Posterior vena cava (tissue), 2 donors: Measurements from ENCODE around the gene ANKRD9. TPM values are rescaled to one million over a fixed set of nuclear protein-coding genes. Genes with fewer than 3 reads are reported as not detected.
"Not testable (repeated sequence)": the region's sequence is repeated elsewhere in the genome, so short reads cannot be mapped to it uniquely, and the experiment has no call there.

Experiments used
- DNase-seq: peaks from one replicate; pipeline ENCODE4 v3.0.0-alpha.2; 2020; ENCODE audit warnings: low spot score
- intact Hi-C, 2 donors: fragments of 100-400 bp; cut with DNase I; formaldehyde crosslinking; loops; one replicate each; pipeline versions ENCODE4 v1.14.1 to v1.14.2; 2022 to 2023
- long read RNA-seq, 2 donors: library from polyadenylated mRNA; unstranded; transcript quantifications; one replicate each; pipeline ENCODE4 v2.0.0, GENCODE V29; 2020 to 2021
- total RNA-seq, 2 donors: library from RNA; stranded (reverse); fragmentation: NEBNext Ultra II Directional; extraction: Animal tissue kit (Norgen Biotek cat#: 25700); gene quantifications; one replicate each; pipeline ENCODE4 v1.2.1, GENCODE V29; 2021
- donor health status: DM: yes; HTN: yes; CAD: no.
- donor health status: DM: yes; HTN: yes; CAD: no.

The ANKRD9 gene, protein sequence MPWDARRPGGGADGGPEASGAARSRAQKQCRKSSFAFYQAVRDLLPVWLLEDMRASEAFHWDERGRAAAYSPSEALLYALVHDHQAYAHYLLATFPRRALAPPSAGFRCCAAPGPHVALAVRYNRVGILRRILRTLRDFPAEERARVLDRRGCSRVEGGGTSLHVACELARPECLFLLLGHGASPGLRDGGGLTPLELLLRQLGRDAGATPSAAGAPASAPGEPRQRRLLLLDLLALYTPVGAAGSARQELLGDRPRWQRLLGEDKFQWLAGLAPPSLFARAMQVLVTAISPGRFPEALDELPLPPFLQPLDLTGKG
- total RNA-seq, result 10 to 100 TPM; 14.0 TPM
- long read RNA-seq, donor 1, full-length matches to known transcripts, result 15 of 19 reads
- long read RNA-seq, donor 1, partial matches to known transcripts, result 0 of 19 reads
- long read RNA-seq, donor 1, other reads (novel, unspliced or antisense), result 4 of 19 reads
- long read RNA-seq, donor 2, partial matches to known transcripts, result 0 of 2 reads
- long read RNA-seq, donor 2, other reads (novel, unspliced or antisense), result 2 of 2 reads

DNA sequence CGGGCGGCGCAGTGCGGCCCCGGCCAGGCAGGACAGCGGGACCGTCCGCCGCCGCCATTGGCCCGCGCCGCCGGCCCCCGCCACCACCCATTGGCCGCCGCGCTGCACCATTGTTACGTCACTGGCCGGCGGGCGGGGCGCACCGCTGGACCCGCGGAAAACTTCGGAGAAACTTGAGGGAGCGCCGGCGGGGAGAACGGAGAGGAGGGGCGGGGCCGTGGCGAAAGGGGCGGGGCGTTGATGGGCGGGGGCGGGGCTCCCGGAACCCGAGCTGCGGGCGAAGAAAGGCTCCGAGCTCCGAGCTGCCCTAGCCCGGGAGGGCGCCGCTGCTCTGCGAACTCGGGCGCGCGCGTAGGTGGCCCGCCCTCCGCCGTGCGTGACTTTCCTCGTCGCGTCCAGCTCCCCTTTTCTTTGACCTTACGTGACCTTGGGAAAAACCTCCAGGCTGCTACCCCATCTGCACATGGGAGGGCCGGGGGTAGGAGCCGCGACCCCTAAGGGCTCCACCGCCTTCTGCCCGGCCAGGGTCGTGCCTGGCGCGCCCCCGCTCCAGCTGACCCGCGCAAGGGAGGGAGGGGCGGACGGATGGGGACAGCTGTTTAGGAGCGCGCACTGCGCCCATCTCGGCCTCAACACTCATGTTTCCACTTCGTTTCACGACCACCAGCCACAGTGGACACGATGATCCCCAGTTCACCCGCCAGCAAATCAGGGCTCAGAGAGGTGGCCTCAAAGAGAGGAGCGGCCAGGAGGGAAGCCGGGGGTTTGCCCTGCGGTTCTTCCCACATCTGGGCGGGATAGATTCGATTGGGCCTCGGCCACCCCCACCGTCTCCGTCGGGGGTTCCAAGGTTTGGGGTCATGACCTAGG lies at the start of gene ANKRD9:
Gene ANKRD9, minus strand, starts transcription at position 31 of the 870 bp plus-strand sequence. CDS start 1,887 bp downstream, outside the sequence.
- intact Hi-C loops, result loop anchor here in 1 of 2 donors (5.0 to 10.0 kb wide), 2 partner anchors 73 to 145 kb away; partner anchors contain the start of genes CINP and TECPR2
- peak; percentile 99 for DNase-seq

DNA sequence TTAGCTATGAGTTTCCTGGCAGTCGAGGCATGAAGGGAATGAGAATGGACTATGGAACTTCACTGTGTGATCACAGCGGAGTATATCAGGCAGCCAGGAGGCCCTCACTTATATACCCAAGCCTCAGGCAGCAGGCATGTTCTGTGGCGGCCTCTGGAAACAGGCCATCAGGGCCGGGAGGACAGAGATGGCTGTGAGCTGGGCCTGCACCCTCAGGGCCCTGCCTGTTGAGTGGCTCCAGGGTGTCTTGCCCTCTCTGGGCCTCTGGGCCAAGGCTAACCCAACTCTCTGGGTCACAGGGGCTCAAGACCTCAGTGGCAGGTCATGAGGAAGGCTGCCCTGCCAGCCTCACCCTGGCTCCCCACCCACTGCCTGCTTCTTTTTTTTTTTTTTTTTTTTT lies 49.0 kb upstream of the ANKRD9 start:
- intact Hi-C loops, result no loop called here
- DNase-seq, result no peak

DNA sequence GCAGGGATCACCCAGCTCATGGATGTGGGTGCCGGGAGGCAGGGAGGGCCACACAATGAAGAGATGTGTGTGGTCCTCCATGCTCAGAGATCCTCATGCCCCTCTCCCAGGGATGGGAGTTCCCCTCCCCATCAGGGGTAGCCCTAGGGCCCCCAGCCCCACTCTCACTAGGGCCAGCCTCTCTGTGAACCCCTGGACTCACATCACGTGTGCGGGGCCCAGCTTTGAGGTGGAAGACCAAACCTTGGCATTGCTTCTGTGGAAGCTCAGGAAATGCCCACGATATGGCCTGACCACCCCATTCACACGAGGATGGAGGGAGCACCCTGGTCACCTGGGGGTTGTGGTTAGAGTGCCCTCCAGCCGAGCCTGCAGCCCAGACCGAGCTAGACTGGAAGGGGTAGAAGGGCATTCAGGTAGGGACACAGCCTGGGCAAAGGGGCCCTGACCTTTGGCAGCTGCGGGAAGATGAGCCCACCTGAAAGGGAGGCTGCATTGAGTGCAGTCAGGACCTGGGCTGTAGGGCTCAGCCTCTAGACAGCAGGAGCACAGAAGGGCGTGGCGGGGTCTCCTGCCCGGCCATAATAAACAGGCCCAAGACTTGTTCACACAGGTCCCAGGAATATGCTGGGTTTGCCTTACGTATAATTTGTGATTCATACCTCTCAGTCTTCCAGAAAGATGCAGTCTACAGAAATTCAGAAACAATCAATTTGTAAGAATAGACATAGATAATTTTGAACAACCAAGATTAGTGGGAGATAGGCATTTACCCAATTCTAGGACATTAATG lies 48.1 kb upstream of the ANKRD9 start:
- no peak for DNase-seq
- intact Hi-C loops, result no loop called here

DNA sequence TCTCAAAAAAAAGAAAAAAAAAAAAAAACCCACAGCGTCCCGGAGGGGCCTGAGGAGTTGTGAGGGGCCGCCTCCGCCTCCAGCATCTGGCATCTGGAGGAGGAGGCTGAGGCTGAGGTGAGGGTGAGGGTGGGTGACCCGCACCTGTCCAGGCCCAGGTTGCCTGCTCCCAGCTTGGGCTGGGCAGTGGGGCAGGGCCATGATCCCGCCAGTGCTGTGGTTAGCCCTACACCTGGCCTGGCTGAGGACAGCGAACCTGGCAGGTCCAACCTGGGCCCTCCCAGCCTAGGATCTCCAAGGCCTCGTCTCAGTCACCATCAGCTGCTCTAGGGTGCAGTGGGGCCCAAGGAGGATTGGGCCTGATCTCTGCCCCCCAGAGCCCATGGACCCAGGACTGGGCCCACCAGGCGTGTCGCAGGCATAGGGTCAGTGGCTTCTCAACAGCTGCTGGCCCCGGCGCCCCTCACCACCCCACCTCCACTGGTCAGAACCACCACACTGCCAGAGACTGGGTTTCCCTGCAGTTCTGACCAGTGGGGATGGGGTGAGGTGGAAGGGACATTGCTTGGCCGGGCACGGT lies 46.6 kb upstream of the ANKRD9 start:
- no peak for DNase-seq
- intact Hi-C loops, result no loop called here

DNA sequence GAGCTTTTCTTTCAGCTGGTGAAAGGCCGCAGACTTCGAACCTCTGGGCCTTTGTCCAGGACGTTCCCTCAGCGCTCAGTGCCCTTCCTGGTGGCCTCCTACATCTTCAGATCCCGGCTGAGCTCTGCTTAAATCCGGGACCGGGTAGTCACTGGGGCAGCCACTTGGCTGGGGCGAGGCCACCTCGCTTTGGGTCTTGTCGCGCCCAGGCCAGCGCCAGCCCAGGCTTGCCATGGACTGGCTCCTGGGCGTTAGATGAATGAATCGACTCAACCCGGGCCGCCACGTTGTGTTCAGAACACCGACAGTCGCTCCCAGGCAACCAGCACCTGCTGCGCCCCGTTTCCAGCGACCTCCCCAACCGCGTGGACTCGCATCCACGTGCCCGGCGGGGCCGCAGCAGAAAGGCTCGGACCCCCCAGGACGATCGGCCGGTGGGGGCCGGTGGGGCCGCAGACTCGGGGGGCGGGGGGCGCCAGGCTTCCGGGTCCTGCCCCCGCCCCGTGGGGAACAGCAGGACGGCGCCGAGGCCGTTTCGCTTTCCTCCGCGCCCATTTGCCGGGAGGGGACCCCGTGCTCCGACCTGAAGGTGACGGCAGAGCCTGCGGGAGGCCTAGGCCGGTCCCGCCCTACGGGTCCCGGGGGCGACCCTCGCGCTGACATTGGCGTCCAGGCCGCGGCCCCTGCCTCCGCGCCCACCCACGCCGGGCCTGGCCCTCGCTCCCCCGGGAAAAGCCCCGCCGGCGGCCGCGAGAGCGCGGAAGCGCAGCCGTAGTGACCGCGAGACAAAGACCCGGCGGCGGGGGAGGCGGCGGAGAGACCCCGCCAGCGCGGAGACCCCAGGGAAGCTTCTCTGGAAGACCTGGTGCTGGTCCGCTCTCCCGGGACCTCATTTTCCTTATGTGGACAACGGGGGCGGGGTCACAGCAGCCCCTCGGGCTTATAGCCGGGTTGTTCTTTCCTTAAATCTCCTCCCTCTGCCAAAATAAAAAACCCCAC lies 45.5 kb upstream of the ANKRD9 start:
- intact Hi-C loops, result no loop called here
- no peak for DNase-seq

DNA sequence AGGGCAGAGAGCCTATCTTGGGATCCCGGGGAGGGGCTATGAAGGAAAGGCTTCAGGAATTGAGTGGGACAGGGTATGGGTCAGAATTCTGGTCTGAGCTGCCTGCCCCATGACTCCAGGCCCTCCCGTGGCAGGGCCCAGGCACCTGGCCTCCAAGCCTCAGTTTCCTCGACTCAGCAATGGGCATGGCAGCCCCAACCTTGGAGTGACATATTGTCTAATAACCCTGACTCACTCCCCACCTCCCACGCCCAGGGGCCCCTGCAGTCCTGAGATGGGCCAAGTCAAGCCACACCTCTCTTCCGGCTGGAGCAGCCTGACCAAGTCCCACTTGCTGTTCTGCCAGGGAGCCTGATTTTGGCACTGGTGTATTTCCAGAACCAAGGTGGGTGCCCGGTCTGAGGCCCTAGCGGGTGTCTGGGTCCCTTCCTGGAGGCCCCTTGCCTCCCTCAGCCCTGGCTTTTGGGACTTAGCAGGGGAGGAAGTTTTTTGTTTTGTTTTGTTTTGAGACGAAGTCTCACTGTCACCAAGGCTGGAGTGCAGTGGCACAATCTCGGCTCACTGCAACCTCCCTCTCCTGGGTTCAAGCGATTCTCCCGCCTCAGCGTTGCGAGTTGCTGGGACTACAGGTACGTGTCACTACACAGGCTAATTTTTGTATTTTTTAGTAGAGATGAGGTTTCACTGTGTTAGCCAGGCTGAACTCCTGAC lies 42.6 kb upstream of the ANKRD9 start:
- intact Hi-C loops, result no loop called here
- DNase-seq, result no peak

DNA sequence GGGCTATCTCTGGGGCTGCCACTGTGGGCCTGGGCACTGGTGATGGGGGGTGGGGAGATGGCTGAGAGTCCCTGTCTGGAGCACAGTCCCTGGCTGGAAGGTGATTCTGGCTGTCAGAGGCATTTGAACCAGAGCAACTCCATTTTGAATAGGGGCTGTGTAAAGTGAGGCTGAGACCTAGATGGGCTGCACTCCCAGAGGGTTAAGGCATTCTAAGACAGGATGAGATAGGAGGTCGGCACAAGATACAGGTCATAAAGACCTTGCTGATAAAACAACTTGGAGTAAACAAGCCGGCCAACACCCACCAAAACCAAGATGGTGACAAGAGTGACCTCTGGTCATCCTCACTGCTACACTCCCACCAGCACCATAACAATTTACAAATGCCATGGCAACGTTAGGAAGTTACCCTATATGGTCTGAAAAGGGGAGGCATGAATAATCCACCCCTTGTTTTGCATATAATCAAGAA lies 41.4 kb upstream of the ANKRD9 start:
- intact Hi-C loops, DNase-seq: not testable (repeated sequence)

DNA sequence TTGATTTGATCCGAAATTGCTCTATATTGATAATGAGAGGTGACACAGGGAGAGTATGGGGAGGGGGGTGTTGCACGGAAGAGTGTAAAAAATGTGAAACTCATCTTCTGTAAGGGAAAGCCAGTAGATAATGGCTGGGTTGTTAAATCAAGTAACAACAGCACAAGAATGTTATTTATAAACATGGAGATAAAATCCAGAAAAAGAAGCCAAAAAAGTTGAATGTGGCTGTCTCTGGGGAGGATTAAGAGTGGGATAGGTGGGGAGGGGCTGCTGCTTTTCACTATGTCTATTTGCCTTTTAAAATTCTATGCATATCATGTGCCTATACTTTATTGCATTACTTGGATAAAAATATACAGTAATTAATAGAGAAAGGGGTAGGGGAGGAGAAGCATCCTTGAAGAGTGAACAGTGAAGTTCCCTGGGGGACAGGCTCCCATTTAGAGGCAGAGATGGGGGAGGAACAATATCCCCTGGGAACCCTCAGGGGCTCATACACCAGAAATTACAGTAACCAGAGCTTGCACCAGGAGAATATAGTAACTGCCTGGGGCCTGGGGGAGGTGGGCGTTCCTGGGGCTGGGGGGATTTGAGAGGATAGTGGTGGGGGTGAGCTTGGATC lies 39.2 kb upstream of the ANKRD9 start:
- no peak for DNase-seq
- intact Hi-C loops, result no loop called here

DNA sequence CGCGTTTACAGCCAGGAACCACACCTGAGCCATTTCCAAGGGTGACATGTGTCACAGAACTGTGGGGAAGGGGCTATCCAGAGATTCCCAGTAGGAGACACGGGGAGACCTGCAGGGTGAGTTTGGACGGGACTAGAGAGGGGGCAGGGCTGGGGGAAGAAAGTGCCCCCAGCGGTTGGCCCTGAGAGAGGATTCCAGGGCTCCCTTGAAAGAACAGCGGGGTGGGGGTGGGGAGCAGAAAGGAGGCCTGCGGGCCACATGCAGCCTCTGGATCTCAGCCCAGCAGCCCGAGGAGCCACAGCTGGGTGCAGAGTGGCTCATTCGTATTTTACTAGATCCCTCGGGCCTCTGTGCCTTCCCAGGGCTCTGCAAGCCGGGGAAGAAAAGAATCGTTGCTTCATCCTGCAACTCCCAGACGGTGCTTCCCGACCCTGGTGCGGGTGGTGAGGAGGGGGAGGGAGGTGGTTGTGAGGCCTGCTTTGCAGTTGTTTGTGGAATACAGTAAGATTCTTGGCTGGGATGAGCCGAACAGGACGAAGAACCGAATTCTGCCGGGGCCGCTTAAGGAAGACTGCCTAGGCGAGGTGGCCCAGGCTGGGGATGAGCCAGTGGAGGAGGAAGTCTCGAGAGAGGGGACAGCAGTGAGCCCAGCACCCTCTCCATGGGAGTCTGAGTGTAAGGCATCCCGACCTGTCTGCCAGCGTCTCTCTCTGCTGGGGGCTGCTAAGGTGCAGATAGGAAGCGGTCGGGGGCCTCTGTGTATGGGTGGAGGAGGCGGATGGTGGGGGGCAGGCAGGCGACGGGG lies 36.1 kb upstream of the ANKRD9 start:
- no peak for DNase-seq
- intact Hi-C loops, result no loop called here

DNA sequence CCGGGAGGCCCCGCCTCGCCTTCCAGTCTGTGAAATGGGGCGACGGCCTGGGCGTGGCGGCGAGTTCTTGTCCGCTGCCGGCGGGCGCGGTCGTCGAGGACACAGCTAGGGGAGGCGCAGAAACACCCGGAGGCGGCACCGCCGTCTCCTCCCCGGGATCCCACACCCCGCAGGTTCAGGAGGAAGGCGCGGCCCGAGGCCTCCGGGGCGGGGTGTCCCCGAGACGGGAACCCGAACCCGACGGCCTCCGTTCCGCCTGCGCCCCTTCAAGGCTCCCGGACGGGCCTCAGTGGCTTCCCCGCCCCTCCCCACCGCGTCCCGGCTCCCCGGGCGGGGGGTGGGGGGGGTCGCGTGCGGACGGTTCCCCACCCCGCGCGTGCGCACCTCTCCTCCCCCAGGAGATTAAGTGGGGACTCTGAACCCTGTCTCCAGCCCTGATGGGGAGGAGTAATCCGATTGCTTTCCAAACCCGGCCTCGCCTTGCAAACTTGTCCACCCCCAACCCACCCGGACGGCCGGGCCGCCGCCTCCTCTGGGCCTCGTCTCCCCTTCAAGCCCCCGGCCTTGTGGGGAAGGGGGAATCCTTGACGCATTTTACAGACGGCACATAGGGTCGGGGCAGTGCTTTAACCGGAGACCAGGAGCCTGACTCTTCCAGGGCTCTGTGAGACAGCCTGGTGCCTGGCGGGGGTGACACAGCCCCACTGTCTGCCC lies 35.3 kb upstream of the ANKRD9 start:
- DNase-seq, result no peak

DNA sequence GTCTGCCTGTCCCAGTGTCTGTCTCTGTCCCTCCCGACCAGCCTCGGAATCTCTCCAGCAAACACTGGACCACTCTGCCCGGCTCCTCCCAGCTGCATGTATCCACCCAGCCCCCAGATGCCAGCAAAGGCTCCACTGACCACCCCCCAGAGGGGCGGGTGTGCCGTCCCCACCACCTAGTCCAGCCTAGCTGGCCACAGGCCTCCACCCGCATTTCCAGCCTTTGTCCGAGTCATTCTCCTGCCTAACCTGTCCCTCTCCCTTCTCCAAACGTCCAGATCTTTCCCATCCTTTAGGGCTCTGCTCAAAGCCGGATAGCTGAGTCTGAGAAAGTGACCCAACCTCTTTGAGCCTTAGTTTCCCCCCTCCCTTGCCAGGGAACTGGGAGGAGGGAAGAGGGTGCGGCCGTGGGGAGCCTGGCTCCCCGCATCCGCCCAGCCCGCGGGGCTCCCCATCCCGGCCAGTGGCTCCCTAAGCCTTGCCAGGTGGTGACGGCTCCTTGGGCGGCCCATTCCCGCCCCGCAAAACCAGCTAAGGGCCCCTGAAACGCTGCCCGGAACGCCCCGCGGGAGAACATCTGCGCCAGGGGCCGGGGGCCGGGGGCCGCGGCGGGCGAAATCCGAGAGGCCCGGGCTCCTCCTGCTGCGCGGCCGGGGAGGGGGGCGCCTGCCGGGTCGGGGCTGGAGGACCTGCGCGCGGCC lies 34.6 kb upstream of the ANKRD9 start:
- intact Hi-C loops, result no loop called here
- no peak for DNase-seq

More for the DNA sequence above, 35.3 kb upstream of the ANKRD9 start:
- intact Hi-C loops, result no loop called here

DNA sequence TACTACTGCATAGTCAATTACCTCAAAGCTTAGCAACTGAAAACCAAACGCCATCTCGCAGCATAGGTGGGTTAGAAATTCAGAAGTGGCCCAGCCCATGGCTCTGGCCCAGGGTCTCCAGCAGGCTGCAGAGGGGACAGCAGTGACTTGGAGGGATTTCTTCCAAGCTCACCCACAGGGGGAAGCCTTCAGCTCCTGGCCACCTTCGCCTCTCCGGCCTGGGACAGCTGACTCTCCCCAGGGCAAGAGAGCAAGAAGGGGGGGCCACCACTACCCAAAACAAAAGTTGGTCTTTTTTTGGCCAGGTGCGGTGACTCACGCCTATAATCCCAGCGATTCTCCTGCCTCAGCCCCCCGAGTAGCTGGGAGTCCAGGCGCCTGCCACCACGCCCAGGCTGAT lies 32.2 kb upstream of the ANKRD9 start:
- intact Hi-C loops, result no loop called here
- no peak for DNase-seq

DNA sequence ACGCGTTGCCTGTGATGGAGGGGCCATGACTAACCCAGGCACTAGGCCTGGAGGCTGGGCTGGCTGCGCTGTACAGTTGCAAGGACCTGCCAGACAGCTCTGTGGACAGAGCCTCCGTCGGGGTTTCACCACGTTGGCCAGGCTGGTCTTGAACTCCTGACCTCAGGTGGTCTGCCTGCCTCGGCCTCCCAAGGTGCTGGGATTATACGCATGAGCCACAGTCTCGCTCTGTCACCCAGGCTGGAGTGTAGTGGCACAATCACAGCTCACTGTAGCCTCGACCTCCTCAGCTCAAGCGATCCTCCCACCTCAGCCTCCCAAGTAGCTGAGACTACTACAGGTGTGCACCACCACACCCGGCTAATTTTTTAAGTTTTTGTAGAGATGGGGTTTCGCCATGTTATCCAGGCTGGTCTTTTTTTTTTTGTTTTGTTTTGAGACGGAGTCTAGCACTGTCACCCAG lies 31.5 kb upstream of the ANKRD9 start:
- DNase-seq, intact Hi-C loops: not testable (repeated sequence)

DNA sequence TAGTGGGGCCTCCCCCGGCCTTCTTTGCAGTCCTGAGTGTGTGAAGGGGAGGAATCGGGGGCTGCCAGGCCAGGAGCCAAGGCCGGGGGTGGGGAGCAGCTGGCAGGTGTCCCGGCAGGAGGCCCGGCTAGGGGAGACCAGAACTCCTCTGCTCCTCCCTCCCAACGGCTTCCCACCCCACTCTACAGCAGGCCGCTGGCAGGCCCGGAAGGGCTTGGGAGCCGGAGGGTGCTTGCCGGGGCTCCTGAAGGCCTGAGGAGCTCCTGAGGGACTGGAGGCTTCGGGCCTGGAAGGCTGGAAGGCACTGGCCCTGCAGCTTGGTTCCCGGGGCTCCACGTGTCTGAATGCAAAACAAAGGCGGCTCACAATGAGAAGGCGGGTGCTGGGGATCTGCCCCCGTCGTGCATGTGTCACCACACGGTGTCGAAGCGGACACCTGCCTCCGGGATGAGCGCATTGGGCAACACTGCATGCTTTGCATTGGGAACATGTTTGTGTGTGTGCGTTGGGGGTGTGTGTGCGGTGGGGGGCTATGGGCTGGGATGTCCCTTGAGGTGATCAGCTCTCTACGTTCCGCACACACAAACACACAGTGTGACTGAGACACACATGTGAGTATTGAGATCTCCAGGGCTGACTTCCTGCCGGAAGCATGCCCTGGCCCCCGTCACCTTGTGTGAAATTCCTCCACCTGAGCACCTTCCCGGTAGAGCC lies 30.9 kb upstream of the ANKRD9 start:
- DNase-seq, result no peak
- intact Hi-C loops, result loop anchor here in 1 of 2 donors (1.0 kb wide), 1 partner anchor 31 kb away; no protein-coding TSS in a partner anchor
